HepG2 (cell line): Measurements from ENCODE around the gene NCOA3. TPM values are rescaled to one million over a fixed set of nuclear protein-coding genes. Genes with fewer than 3 reads are reported as not detected.

Experiments used
- ARNT ChIP-seq: fragments of 450-650 bp; IDR thresholded peaks from 2 replicates; pipeline ENCODE4 v1.6.1; 2017
- DMAP1 ChIP-seq: IDR thresholded peaks from 2 replicates; pipeline ENCODE4 v1.6.1; 2016
- ETS1 ChIP-seq: sonication (generic); formaldehyde crosslinking; IDR thresholded peaks from 2 replicates; pipeline ENCODE4 v1.4.0; 2020; ENCODE audit warnings: missing genetic modification reagents
- EZH2 ChIP-seq: conservative IDR thresholded peaks from 2 replicates; pipeline ENCODE4 v1.6.1; 2012; ENCODE audit warnings: mild to moderate bottlenecking, low read depth, low read length, moderate library complexity
- HINFP ChIP-seq: sonication (generic); formaldehyde crosslinking; IDR thresholded peaks from 2 replicates; pipeline ENCODE4 v1.4.0; 2020; ENCODE audit warnings: low read depth, mild to moderate bottlenecking, missing genetic modification reagents
- KLF15 ChIP-seq: sonication (generic); formaldehyde crosslinking; IDR thresholded peaks from 2 replicates; pipeline ENCODE4 v1.8.1; 2023; ENCODE audit warnings: borderline replicate concordance, mild to moderate bottlenecking, inconsistent platforms, missing genetic modification reagents, mixed read lengths
- KMT2B ChIP-seq: IDR thresholded peaks from 2 replicates; pipeline ENCODE4 v1.6.1; 2016; ENCODE audit warnings: missing genetic modification reagents, missing compliant biosample characterization
- LCORL ChIP-seq, 2 experiments: fragments of 450-650 bp in 1 of 2; sonication (generic) in 1 of 2; formaldehyde crosslinking in 1 of 2; IDR thresholded peaks; 2 replicates each; pipeline versions ENCODE4 v1.5.0 to v1.6.1; 2017 to 2020; ENCODE audit warnings: antibody characterized with exemption in 1 of 2, missing genetic modification reagents in 1 of 2
- MAX ChIP-seq: IDR thresholded peaks from 2 replicates; pipeline ENCODE4 v1.6.1; 2012; ENCODE audit warnings: inconsistent platforms
- MAZ ChIP-seq, 2 experiments: sonication (generic) in 1 of 2; formaldehyde crosslinking in 1 of 2; IDR thresholded peaks; 2 replicates each; pipeline versions ENCODE4 v1.5.0 to v1.6.1; 2012 to 2020; ENCODE audit warnings: low read depth in 2 of 2, mild to moderate bottlenecking in 2 of 2, borderline replicate concordance in 1 of 2, improper control_type of control experiment in 1 of 2, low read length in 1 of 2, missing genetic modification reagents in 1 of 2, moderate library complexity in 1 of 2
- POLR2AphosphoS5 ChIP-seq: IDR thresholded peaks from 2 replicates; pipeline ENCODE4 v1.6.1; 2012; ENCODE audit warnings: low read depth, low read length
- SAP130 ChIP-seq: IDR thresholded peaks from 2 replicates; pipeline ENCODE4 v1.6.1; 2016; ENCODE audit warnings: low read depth
- SP2 ChIP-seq: sonication (generic); formaldehyde crosslinking; IDR thresholded peaks from 2 replicates; pipeline ENCODE4 v1.5.1; 2020; ENCODE audit warnings: mild to moderate bottlenecking, missing genetic modification reagents
- THAP8 ChIP-seq: sonication (generic); formaldehyde crosslinking; IDR thresholded peaks from 2 replicates; pipeline ENCODE4 v1.5.1; 2020; ENCODE audit warnings: missing genetic modification reagents, mild to moderate bottlenecking, borderline replicate concordance
- ZBTB39 ChIP-seq: sonication (generic); formaldehyde crosslinking; IDR thresholded peaks from 2 replicates; pipeline ENCODE4 v1.5.0; 2020; ENCODE audit warnings: missing genetic modification reagents
- ZFP1 ChIP-seq: IDR thresholded peaks from 2 replicates; pipeline ENCODE4 v1.6.1; 2016
- ZFY ChIP-seq: sonication (generic); formaldehyde crosslinking; IDR thresholded peaks from 2 replicates; pipeline ENCODE4 v1.4.0; 2020; ENCODE audit warnings: missing genetic modification reagents
- ZNF138 ChIP-seq: sonication (generic); formaldehyde crosslinking; IDR thresholded peaks from 2 replicates; pipeline ENCODE4 v1.5.0; 2020; ENCODE audit warnings: mild to moderate bottlenecking, low read depth, missing genetic modification reagents
- ZNF18 ChIP-seq: sonication (generic); formaldehyde crosslinking; IDR thresholded peaks from 2 replicates; pipeline ENCODE4 v1.8.0; 2022; ENCODE audit warnings: mild to moderate bottlenecking, missing genetic modification reagents; ENCODE audit not compliant: insufficient replicate concordance
- ZNF788 ChIP-seq: sonication (generic); formaldehyde crosslinking; IDR thresholded peaks from 2 replicates; pipeline ENCODE4 v1.5.0; 2020; ENCODE audit warnings: mild to moderate bottlenecking, missing genetic modification reagents, borderline replicate concordance
- polyA plus RNA-seq, 8 experiments: library from polyadenylated mRNA; depleted of rRNA in 3 of 8; stranded (reverse) in 7 of 8; unstranded in 1 of 8; fragments of >200 nt; fragmentation: Illumina TruSeq in 4 of 8; extraction: Trizol in 4 of 8; gene quantifications; 2 replicates each; pipeline versions ENCODE4 v1.2.1 to v1.2.3, GENCODE V29; 2011 to 2016; ENCODE audit warnings: low read depth in 4 of 8, missing spikeins in 1 of 8, mixed read lengths in 1 of 8; ENCODE audit not compliant: insufficient read depth in 1 of 8
- total RNA-seq, 5 experiments: library from RNA; depleted of rRNA; stranded (reverse); fragments of >200 nt; fragmentation: Illumina TruSeq; extraction: Trizol; gene quantifications; 2 replicates each; pipeline ENCODE4 v1.2.3, GENCODE V29; 2016; ENCODE audit warnings: low read depth in 1 of 5

The NCOA3 gene
- total and polyA plus RNA-seq, 2 of the 13 experiments (the other 11 are each of a cell fraction or from before 2014, with no cell fraction given), result 35.0 to 56.8 TPM

GRCh38 chr20:47675190-47676142, 173.8 kb downstream of the NCOA3 start (continued):
- TF ChIP-seq ZBTB39 (CRISPR knock-in tag), result 0 out of 2 replicates have a peak, but pooled peaks have one; percentile 27
- TF ChIP-seq ZNF18 (CRISPR knock-in tag), result peak; percentile 31
- TF ChIP-seq DMAP1, result no peak
- 0 out of 2 replicates have a peak, but pooled peaks have one; percentile 4 for TF ChIP-seq HINFP (CRISPR knock-in tag)
- TF ChIP-seq ZFY (CRISPR knock-in tag), result peak; percentile 44; the same call in 1 of the 2 replicates
- TF ChIP-seq ZNF788 (CRISPR knock-in tag), result peak; percentile 22; the same call in 1 of the 2 replicates
- no peak for TF ChIP-seq ETS1 (CRISPR knock-in tag)
- TF ChIP-seq POLR2AphosphoS5, result no peak
- no peak for TF ChIP-seq ZFP1 (CRISPR knock-in tag)
- no peak for TF ChIP-seq EZH2
- no peak for TF ChIP-seq ARNT
- TF ChIP-seq MAX, result peak; percentile 61
- TF ChIP-seq SAP130 (CRISPR knock-in tag), result peak; percentile 33; the same call in 1 of the 2 replicates
- TF ChIP-seq ZNF138, result no peak
- no peak for TF ChIP-seq KLF15 (CRISPR knock-in tag)
- TF ChIP-seq THAP8 (CRISPR knock-in tag), result no peak
- TF ChIP-seq MAZ (IDR thresholded peaks at IDR 0.05; ENCODE audit: borderline replicate concordance, low read depth, low read length), result no peak
- 0 out of 2 replicates have a peak, but pooled peaks have one; percentile 25 for TF ChIP-seq MAZ (CRISPR knock-in tag; IDR thresholded peaks at IDR 0.05; ENCODE audit: low read depth)
- TF ChIP-seq KMT2B (CRISPR knock-in tag), result 0 out of 2 replicates have a peak, but pooled peaks have one; percentile 29
- 0 out of 2 replicates have a peak, but pooled peaks have one; percentile 15 for TF ChIP-seq SP2
- TF ChIP-seq LCORL (IDR thresholded peaks at IDR 0.05), result no peak
- 0 out of 2 replicates have a peak, but pooled peaks have one; percentile 30 for TF ChIP-seq LCORL (CRISPR knock-in tag; IDR thresholded peaks at IDR 0.05)
